Glutamatergic neuron (in vitro differentiated cells): ENCODE measurements around the gene CDH4. TPM values are rescaled to one million over a fixed set of nuclear protein-coding genes. Genes with fewer than 3 reads are reported as not detected.

Experiments
- DNase-seq: peaks from one replicate; pipeline ENCODE4 v3.0.0; 2022
- H3K27ac Mint-ChIP-seq: one replicate; pipeline ENCODE4 v1.8.0; 2020; ENCODE audit warnings: mild to moderate bottlenecking, mixed read lengths, inconsistent platforms; ENCODE audit not compliant: unreplicated experiment
- H3K27me3 Mint-ChIP-seq: one replicate; pipeline ENCODE4 v1.8.0; 2020; ENCODE audit warnings: mild to moderate bottlenecking, moderate library complexity, mixed read lengths, inconsistent platforms; ENCODE audit not compliant: unreplicated experiment
- H3K36me3 Mint-ChIP-seq: one replicate; pipeline ENCODE4 v1.8.0; 2020; ENCODE audit warnings: mild to moderate bottlenecking, mixed read lengths, inconsistent platforms; ENCODE audit not compliant: unreplicated experiment
- H3K4me1 Mint-ChIP-seq: one replicate; pipeline ENCODE4 v1.8.0; 2020; ENCODE audit warnings: mild to moderate bottlenecking, low read depth, mixed read lengths, inconsistent platforms; ENCODE audit not compliant: unreplicated experiment
- H3K4me3 Mint-ChIP-seq: one replicate; pipeline ENCODE4 v1.8.0; 2020; ENCODE audit warnings: mild to moderate bottlenecking, mixed read lengths, inconsistent platforms; ENCODE audit not compliant: unreplicated experiment
- H3K9me3 Mint-ChIP-seq: one replicate; pipeline ENCODE4 v1.8.0; 2020; ENCODE audit warnings: mild to moderate bottlenecking, moderate library complexity, mixed read lengths, inconsistent platforms; ENCODE audit not compliant: unreplicated experiment
- total RNA-seq: library from RNA; stranded (reverse); fragmentation: NEBNext Ultra II Directional; extraction: Animal tissue kit (Norgen Biotek cat#: 25700); gene quantifications from one replicate; pipeline ENCODE4 v1.2.1, GENCODE V29; 2021; ENCODE audit not compliant: unreplicated experiment
- TF ChIP-seq, protein P1 (sequence below): fragments of 200-600 bp; sonication (generic); IDR thresholded peaks from one replicate; pipeline ENCODE4 v1.5.0; 2021; ENCODE audit not compliant: partially characterized antibody, unreplicated experiment

CDH4 gene
- total RNA-seq, 1 donor from 2014 or later: 1.2 TPM

GRCh38 chr20:61517419-61517818 lies 265.4 kb downstream of the CDH4 start:
- H3K27me3 Mint-ChIP-seq: peaks cover 7% of the 10 kb centered on the region
- H3K4me3 Mint-ChIP-seq: no peak overlapping the region
- H3K27ac Mint-ChIP-seq: no peak overlapping the region
- no peaks in the 10 kb centered on the region for H3K36me3 Mint-ChIP-seq
- peaks cover 2% of the 10 kb centered on the region for H3K9me3 Mint-ChIP-seq
- peaks cover 17% of the 10 kb centered on the region for H3K4me1 Mint-ChIP-seq
- TF ChIP-seq, protein P1, sequence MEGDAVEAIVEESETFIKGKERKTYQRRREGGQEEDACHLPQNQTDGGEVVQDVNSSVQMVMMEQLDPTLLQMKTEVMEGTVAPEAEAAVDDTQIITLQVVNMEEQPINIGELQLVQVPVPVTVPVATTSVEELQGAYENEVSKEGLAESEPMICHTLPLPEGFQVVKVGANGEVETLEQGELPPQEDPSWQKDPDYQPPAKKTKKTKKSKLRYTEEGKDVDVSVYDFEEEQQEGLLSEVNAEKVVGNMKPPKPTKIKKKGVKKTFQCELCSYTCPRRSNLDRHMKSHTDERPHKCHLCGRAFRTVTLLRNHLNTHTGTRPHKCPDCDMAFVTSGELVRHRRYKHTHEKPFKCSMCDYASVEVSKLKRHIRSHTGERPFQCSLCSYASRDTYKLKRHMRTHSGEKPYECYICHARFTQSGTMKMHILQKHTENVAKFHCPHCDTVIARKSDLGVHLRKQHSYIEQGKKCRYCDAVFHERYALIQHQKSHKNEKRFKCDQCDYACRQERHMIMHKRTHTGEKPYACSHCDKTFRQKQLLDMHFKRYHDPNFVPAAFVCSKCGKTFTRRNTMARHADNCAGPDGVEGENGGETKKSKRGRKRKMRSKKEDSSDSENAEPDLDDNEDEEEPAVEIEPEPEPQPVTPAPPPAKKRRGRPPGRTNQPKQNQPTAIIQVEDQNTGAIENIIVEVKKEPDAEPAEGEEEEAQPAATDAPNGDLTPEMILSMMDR: no peak
- DNase-seq: no peak

- peaks cover 17% of the 10 kb centered on the region for H3K4me1 Mint-ChIP-seq
- peaks cover 7% of the 10 kb centered on the region for H3K27me3 Mint-ChIP-seq
- DNase-seq: no peak
- no peak overlapping the region for H3K4me3 Mint-ChIP-seq
- H3K27ac Mint-ChIP-seq: no peak overlapping the region
- TF ChIP-seq, protein P1: no peak
- no peaks in the 10 kb centered on the region for H3K36me3 Mint-ChIP-seq
- H3K9me3 Mint-ChIP-seq: peaks cover 2% of the 10 kb centered on the region
Measured at GRCh38 chr20:61518424-61518951, 266.4 kb downstream of the CDH4 start.

GRCh38 chr20:61519488-61519887 lies 267.4 kb downstream of the CDH4 start:
- Mint-ChIP-seq H3K36me3 (no peaks in the 10 kb centered on the region), H3K4me1 (peaks cover 14% of the 10 kb centered on the region), H3K27ac (no peak overlapping the region), H3K4me3 (no peak overlapping the region), H3K27me3 (peaks cover 7% of the 10 kb centered on the region), H3K9me3 (peaks cover 2% of the 10 kb centered on the region)
- TF ChIP-seq, protein P1: no peak
- DNase-seq: no peak

DNA sequence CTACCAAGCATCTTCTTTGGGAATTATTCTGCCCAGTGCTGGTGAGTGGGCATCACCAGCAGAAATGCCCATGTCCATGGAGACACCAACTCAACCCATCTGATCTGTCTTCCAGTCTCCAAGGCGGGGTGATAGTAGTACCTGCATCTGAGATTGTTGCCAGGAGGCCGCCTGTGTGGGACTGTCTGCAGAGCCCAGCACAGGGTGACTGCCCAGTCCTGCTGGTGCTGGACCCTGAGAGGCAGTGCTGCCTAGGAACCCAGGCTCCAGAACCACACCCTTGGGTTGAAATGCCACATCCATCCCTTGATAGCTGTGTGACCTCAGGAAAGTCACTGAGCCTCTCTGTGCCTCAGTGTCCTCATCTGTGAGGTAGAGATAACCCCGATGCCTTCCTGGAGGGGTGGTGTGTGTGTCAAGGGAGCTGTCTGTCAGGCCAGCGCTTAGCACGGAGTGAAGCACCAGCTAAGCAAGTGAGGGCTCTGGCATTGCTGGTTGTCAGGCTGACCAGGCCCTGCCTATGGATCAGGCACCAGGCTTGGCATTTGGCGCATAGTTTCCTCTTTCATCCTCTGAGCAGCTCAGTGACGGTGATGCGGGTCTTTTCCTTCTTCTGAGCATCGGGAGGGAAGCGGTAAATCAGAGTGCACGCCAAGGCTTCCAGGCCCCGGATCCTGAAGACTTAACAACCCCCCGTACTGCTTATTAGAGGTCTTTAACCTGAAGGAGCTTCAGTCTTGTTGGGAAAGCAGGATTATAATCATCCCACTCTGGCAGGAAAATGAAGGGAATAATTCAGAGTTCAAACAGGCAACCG lies 268.2 kb downstream of the CDH4 start:
- Mint-ChIP-seq H3K9me3 (peaks cover 2% of the 10 kb centered on the region), H3K4me1 (peaks cover 14% of the 10 kb centered on the region), H3K27me3 (peaks cover 9% of the 10 kb centered on the region), H3K27ac (no peak overlapping the region), H3K36me3 (no peaks in the 10 kb centered on the region), H3K4me3 (no peak overlapping the region)
- TF ChIP-seq, protein P1: no peak
- no peak for DNase-seq

DNA sequence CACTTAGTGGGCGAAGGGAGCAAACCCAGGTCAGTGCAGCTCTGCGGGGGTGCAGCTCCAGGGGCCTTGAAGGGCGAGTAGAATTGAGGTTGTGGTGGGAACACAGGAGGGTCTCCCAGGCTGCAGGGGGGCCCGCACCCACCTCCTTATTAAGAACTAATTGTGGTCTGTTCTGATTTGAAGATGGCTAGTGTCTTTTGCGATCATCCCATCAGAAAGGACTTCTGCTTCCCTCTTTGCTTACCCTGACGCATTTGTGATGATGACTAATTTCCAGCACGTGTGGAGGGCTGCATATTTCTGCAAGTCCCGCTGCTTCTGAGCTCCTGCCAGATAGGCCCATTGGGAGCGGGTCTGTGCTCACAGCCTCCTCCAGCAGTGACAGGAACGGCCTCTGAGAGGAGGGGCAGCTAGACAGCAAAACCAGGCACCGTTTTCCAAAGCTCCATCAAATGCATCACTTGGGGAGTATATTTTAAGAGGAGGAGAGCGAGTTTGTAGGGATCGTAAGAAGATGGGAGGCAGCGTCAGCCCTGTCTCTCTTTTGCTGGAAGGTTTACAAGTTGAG lies 268.9 kb downstream of the CDH4 start:
- H3K36me3 Mint-ChIP-seq: no peaks in the 10 kb centered on the region
- H3K4me3 Mint-ChIP-seq: no peak overlapping the region
- H3K27ac Mint-ChIP-seq: no peak overlapping the region
- H3K27me3 Mint-ChIP-seq: peaks cover 10% of the 10 kb centered on the region
- peaks cover 14% of the 10 kb centered on the region for H3K4me1 Mint-ChIP-seq
- TF ChIP-seq, protein P1: no peak
- H3K9me3 Mint-ChIP-seq: peaks cover 2% of the 10 kb centered on the region
- peak; percentile 45 for DNase-seq
